MV-4-11 (cell line): ENCODE results near the gene PTCH1.

Experiments used
- DNase-seq: peaks from one replicate; lab custom pipeline; 2025; lab: John Stamatoyannopoulos, UW

The PTCH1 gene

GRCh38 chr9:95463148-95464060 lies 53.4 kb downstream of the PTCH1 start:
- DNase-seq, result no peak

GRCh38 chr9:95462249-95463147 lies 54.3 kb downstream of the PTCH1 start:
- DNase-seq, result peak; percentile 96

GRCh38 chr9:95461448-95462248 lies 55.1 kb downstream of the PTCH1 start:
- no peak for DNase-seq

- no peak for DNase-seq
Observed at GRCh38 chr9:95460518-95461164, 56.1 kb downstream of the PTCH1 start.

- DNase-seq, result no peak
Observed at GRCh38 chr9:95459851-95460517, 56.8 kb downstream of the PTCH1 start.

GRCh38 chr9:95459178-95459577 lies 57.6 kb downstream of the PTCH1 start:
- DNase-seq, result no peak

- DNase-seq, result no peak
Observed at GRCh38 chr9:95458666-95459065, 58.1 kb downstream of the PTCH1 start.

GRCh38 chr9:95457769-95458168 lies 59.0 kb downstream of the PTCH1 start:
- DNase-seq, result no peak

GRCh38 chr9:95455714-95456113 lies 61.1 kb downstream of the PTCH1 start:
- DNase-seq, result no peak

GRCh38 chr9:95452176-95452575 lies 64.6 kb downstream of the PTCH1 start:
- DNase-seq, result no peak

GRCh38 chr9:95451065-95451426 lies 65.7 kb downstream of the PTCH1 start:
- no peak for DNase-seq

GRCh38 chr9:95450171-95451064 lies 66.4 kb downstream of the PTCH1 start:
- no peak for DNase-seq

GRCh38 chr9:95449016-95449415 lies 67.8 kb downstream of the PTCH1 start:
- no peak for DNase-seq

GRCh38 chr9:95447660-95448420 lies 68.9 kb downstream of the PTCH1 start:
- DNase-seq, result no peak

GRCh38 chr9:95446984-95447383 lies 69.8 kb downstream of the PTCH1 start:
- no peak for DNase-seq

GRCh38 chr9:95446259-95446658 lies 70.5 kb downstream of the PTCH1 start:
- DNase-seq, result no peak

GRCh38 chr9:95444160-95444559 lies 72.6 kb downstream of the PTCH1 start:
- DNase-seq, result no peak

GRCh38 chr9:95443301-95443700 lies 73.5 kb downstream of the PTCH1 start:
- no peak for DNase-seq

- no peak for DNase-seq
Observed at GRCh38 chr9:95441081-95441480, 75.7 kb downstream of the PTCH1 start.
